ENCODE data around the gene EPHB3. TPM values are rescaled to one million over a fixed set of nuclear protein-coding genes. Genes with fewer than 3 reads are reported as not detected.

EPHB3 gene
- total and polyA plus RNA-seq, 4 donors, result 0.14 to 1.8 (median 0.67) TPM

DNA sequence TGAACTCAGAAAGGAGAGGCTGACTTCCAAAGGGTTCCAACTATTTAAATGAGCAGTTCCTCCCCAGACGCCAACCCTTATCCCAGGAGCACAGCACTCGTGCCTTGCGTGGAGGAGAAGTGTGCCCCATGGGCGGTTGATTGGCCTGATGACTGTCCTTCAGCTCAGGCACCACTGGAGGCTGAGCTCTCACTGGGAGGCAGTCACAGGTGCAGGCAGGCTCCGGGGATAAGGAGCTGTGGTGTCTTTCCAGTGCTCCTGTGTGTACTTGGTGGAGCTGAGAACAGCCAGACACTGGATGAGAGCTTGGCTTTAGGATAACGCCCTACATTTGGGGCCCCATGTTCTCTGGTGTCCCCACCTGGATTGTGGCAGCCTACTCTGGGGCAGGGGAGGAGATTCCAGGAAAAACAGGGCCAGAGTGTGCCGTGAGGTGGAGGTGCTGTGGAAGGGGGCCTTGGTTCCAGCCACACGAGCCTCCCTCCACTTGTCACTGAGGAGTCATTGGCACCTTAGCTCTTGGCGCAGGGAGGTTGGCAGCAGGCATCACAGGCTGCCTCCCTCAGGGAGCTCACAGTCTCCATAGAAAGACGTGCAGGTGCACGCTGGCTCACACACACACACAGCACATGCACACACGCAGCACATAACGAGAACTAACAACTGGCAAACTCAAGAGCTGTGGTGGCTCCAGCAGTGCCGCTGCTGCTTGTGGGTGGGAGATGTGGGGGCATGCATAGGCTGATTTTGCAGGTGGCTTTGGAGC is 22.7 kb upstream of the EPHB3 start:
- Histone ChIP-seq H3K4me3 (ENCODE audit: low read depth in 1 of 3, low read length in 3 of 3) (no peak overlapping the region), H3K27ac (ENCODE audit: low read depth in 1 of 2, low read length in 2 of 2) (no peak overlapping the region), H3K9ac (ENCODE audit: low read depth in 1 of 2, low read length in 2 of 2) (no peak overlapping the region), H3K27me3 (ENCODE audit: control insufficient read depth in 4 of 4, insufficient read depth in 4 of 4, low read length in 3 of 4) (peaks cover 0 to 3% (median 0%) of the 10 kb centered on the region in 4 donors), H3K9me3 (ENCODE audit: control insufficient read depth in 4 of 4, low read length in 3 of 4) (no peaks in the 10 kb centered on the region), H3K36me3 (ENCODE audit: control insufficient read depth in 4 of 4, insufficient read depth in 3 of 4, low read depth in 1 of 4, low read length in 3 of 4) (no peaks in the 10 kb centered on the region), H3K4me1 (ENCODE audit: control insufficient read depth in 4 of 4, insufficient read depth in 4 of 4, low read length in 3 of 4) (peaks cover 0 to 2% (median 0%) of the 10 kb centered on the region in 4 donors)
- no peak for TF ChIP-seq SP1 (IDR thresholded peaks at IDR 0.05)
- no peak for DNase-seq (ENCODE audit: low spot score)
- WGBS, result 84% methylated on average over 14 of the region's 14 CpGs

DNA sequence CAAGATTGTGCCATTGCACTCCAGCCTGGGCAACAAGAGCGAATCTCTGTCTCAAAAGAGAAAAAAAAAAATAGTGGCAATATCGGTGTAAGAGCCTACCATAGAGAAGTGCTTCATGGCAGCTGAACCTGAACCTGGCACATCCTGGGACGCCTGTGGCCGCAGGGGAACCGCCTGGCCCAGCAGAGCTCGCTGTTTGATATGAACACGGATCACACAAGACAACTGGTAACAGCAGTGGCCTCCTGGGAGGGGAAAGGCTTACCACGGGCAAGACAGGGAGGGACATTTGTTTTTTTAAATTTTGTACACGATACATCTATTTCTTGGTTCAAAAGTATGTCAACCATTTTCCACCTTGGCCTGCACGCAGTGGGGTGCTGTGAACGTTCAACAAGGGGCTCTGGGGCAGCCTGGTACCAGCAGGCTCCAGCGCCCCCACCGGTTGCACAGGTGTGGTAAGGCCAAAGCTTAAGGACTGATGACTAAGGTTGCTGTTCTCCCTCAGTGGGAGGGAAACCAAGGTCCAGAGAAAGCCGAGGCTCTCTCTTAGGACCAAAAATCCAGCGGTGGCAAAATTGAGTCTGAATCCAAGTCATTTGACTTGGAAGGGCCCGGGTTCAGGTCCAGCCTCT is 21.7 kb upstream of the EPHB3 start:
- no peak for DNase-seq (ENCODE audit: low spot score)
- no peaks in the 10 kb centered on the region for H3K9me3 ChIP-seq (ENCODE audit: control insufficient read depth in 4 of 4, low read length in 3 of 4)
- H3K4me3 ChIP-seq (ENCODE audit: low read depth in 1 of 3, low read length in 3 of 3), result no peak overlapping the region
- H3K27me3 ChIP-seq (ENCODE audit: control insufficient read depth in 4 of 4, insufficient read depth in 4 of 4, low read length in 3 of 4), result peaks cover 0 to 3% (median 0%) of the 10 kb centered on the region in 4 donors
- TF ChIP-seq NR2F2 (IDR thresholded peaks at IDR 0.05) (no peak), RAD21 (IDR thresholded peaks at IDR 0.05) (no peak), FOXA1 (IDR thresholded peaks at IDR 0.05) (no peak), EGR1 (IDR thresholded peaks at IDR 0.05; ENCODE audit: low read depth in 2 of 2) (no peak), HNF4G (IDR thresholded peaks at IDR 0.05) (no peak), SP1 (IDR thresholded peaks at IDR 0.05) (no peak), GABPA (IDR thresholded peaks at IDR 0.05 in 1 of 2, conservative IDR thresholded peaks at IDR 0.05 in 1 of 2) (no peak)
- TF ChIP-seq, protein P1, sequence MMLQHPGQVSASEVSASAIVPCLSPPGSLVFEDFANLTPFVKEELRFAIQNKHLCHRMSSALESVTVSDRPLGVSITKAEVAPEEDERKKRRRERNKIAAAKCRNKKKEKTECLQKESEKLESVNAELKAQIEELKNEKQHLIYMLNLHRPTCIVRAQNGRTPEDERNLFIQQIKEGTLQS (IDR thresholded peaks at IDR 0.05), result no peak
- TF ChIP-seq, protein P2, sequence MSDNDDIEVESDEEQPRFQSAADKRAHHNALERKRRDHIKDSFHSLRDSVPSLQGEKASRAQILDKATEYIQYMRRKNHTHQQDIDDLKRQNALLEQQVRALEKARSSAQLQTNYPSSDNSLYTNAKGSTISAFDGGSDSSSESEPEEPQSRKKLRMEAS (IDR thresholded peaks at IDR 0.05), result no peak
- H3K4me1 ChIP-seq (ENCODE audit: control insufficient read depth in 4 of 4, insufficient read depth in 4 of 4, low read length in 3 of 4), result peaks cover 0 to 5% (median 0%) of the 10 kb centered on the region in 4 donors
- H3K36me3 ChIP-seq (ENCODE audit: control insufficient read depth in 4 of 4, insufficient read depth in 3 of 4, low read depth in 1 of 4, low read length in 3 of 4), result no peaks in the 10 kb centered on the region
- H3K27ac ChIP-seq (ENCODE audit: low read depth in 1 of 2, low read length in 2 of 2), result no peak overlapping the region
- no peak overlapping the region for H3K9ac ChIP-seq (ENCODE audit: low read depth in 1 of 2, low read length in 2 of 2)
- WGBS, result 78% methylated on average over 16 of the region's 16 CpGs

DNA sequence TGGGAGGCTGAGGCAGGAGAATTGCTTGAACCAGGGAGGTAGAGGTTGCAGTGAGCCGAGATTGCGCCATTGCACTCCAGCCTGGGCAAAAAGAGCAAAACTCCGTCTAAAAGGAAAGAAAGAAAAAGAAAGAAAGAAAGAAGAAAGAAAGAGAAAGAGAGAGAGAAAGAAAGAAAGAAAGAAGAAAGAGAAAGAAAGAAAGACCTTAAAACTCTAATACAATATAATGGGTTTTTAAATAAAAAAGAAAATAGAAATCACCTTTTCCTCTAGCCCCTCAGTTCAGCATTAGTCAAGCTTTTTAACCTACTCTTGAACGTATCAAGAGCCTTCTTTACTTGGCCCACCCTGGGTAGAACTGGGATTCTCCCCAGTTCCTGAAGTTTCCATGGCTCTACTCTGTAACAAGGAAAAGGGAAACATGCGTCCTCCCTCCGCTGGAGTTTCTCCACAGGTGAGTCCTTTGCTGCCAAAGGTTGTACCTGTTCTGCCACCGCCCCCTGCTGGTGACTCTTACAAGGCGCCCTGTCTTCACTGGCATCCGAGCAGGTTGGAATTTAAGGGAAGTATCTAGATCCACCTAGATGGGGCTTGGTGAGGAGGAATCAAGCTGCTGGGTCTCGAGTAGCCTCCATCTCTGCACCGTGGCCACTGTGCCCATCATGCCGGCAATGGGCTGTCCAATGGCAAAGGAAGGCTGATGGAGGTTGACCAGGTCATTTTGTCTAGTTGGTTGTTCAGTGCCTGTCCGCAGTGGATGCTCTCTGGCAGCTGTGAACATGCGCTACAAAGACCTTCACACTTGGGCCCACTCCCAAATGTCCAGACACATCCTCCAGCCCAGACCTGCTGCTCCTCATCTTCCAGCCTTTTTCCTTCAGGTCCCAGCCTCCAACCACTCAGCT is 20.6 kb upstream of the EPHB3 start:
- Histone ChIP-seq H3K9ac (ENCODE audit: low read depth in 1 of 2, low read length in 2 of 2) (no peak overlapping the region), H3K36me3 (ENCODE audit: control insufficient read depth in 4 of 4, insufficient read depth in 3 of 4, low read depth in 1 of 4, low read length in 3 of 4) (no peaks in the 10 kb centered on the region), H3K27me3 (ENCODE audit: control insufficient read depth in 4 of 4, insufficient read depth in 4 of 4, low read length in 3 of 4) (peaks cover 0 to 3% (median 0%) of the 10 kb centered on the region in 4 donors), H3K9me3 (ENCODE audit: control insufficient read depth in 4 of 4, low read length in 3 of 4) (no peaks in the 10 kb centered on the region), H3K4me1 (ENCODE audit: control insufficient read depth in 4 of 4, insufficient read depth in 4 of 4, low read length in 3 of 4) (peaks cover 0 to 5% (median 0%) of the 10 kb centered on the region in 4 donors), H3K4me3 (ENCODE audit: low read depth in 1 of 3, low read length in 3 of 3) (no peak overlapping the region), H3K27ac (ENCODE audit: low read depth in 1 of 2, low read length in 2 of 2) (no peak overlapping the region)
- DNase-seq (ENCODE audit: low spot score), result peak; percentile 74
- TF ChIP-seq RAD21 (IDR thresholded peaks at IDR 0.05), result peak; percentile 73 to 83
- no peak for TF ChIP-seq YY1 (IDR thresholded peaks at IDR 0.05)
- TF ChIP-seq, protein P3, sequence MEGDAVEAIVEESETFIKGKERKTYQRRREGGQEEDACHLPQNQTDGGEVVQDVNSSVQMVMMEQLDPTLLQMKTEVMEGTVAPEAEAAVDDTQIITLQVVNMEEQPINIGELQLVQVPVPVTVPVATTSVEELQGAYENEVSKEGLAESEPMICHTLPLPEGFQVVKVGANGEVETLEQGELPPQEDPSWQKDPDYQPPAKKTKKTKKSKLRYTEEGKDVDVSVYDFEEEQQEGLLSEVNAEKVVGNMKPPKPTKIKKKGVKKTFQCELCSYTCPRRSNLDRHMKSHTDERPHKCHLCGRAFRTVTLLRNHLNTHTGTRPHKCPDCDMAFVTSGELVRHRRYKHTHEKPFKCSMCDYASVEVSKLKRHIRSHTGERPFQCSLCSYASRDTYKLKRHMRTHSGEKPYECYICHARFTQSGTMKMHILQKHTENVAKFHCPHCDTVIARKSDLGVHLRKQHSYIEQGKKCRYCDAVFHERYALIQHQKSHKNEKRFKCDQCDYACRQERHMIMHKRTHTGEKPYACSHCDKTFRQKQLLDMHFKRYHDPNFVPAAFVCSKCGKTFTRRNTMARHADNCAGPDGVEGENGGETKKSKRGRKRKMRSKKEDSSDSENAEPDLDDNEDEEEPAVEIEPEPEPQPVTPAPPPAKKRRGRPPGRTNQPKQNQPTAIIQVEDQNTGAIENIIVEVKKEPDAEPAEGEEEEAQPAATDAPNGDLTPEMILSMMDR (IDR thresholded peaks at IDR 0.05; ENCODE audit: low read depth, low read length, missing input control), result peak; percentile 73
- TF ChIP-seq HNF4A (conservative IDR thresholded peaks at IDR 0.05), result no peak
- no peak for TF ChIP-seq RXRA (IDR thresholded peaks at IDR 0.05)
- WGBS, result 41% methylated on average over 14 of the region's 14 CpGs
